ENCODE measurements around the gene SPTAN1.
A peak's percentile ranks its signal among the peaks of the same experiment; 100 is the strongest.

The SPTAN1 gene

DNA sequence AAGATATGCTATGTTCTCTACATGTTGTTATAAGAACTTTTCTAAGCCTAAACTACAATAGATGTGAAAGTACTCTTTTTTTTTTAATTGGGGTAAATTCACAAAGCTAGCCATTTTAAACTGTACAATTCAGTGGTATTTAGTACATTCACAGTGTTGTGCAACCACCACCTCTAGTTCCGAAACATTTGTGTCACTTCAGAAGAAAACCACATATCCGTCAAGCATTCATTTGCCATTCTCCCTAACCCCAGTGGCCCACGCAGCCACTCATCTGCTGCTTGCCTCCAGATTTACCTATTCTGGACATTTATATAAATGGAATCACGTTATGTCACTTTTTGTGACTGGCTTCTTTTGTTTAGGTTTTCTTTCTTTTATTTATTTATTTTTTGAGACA is 43.1 kb downstream of the SPTAN1 start:
- Mint-ChIP-seq H3K27ac (no peak overlapping the region), H3K4me3 (no peak overlapping the region), H3K4me1 (no peaks in the 10 kb centered on the region), H3K36me3 (peaks cover 38 to 56% of the 10 kb centered on the region in 2 donors), H3K9me3 (no peaks in the 10 kb centered on the region), H3K27me3 (no peaks in the 10 kb centered on the region)
- ATAC-seq (replicated peaks) (no peak), DNase-seq (no peak)

DNA sequence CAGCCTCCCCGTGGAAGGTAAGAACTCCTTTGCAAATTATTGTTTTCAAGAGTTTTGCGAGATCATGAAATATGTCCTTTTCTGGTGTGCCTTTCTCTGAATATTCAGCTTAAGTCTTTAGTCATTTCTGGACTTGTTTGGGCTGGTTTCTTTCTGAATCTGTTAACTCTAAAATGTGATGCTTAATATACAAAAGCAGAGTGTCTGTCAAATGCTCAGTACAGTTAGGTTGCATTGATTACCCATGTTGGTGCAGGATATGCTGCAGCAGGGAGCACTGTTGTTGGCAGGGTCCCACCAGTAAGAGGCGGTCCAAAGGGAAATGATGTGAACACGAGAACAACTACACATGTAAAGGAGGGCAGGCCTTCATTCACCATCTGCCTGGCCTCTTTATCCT is 47.7 kb downstream of the SPTAN1 start:
- peaks cover 43 to 59% of the 10 kb centered on the region in 2 donors for H3K36me3 Mint-ChIP-seq
- DNase-seq (no peak), ATAC-seq (replicated peaks) (no peak)
- no peaks in the 10 kb centered on the region for H3K9me3 Mint-ChIP-seq
- H3K4me1 Mint-ChIP-seq, result no peaks in the 10 kb centered on the region
- H3K4me3 Mint-ChIP-seq, result no peak overlapping the region
- H3K27me3 Mint-ChIP-seq, result no peaks in the 10 kb centered on the region
- H3K27ac Mint-ChIP-seq, result no peak overlapping the region

DNA sequence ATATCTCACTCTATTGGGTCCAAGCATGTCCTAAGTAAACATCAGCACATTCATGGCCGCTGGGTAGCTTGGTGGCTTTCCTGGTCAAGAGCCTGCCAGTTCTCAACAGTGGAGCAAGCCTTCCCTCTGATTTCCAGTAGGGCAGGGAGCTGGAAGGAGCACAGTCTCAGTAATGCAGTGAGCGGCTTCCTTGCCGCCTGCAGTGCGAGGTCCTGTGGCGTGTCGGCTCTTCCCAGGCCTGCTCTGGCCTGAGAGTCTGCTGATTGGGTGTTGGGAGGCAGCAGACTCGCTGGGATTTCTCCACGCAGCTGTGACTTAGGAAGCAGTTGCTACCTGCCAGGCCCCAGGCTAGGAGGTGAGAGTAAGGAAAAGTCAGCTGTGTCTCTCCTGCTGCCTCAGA is 51.3 kb downstream of the SPTAN1 start:
- no peaks in the 10 kb centered on the region for H3K9me3 Mint-ChIP-seq
- no peaks in the 10 kb centered on the region for H3K4me1 Mint-ChIP-seq
- H3K4me3 Mint-ChIP-seq, result no peak overlapping the region
- H3K36me3 Mint-ChIP-seq, result peaks cover 46 to 58% of the 10 kb centered on the region in 2 donors
- H3K27me3 Mint-ChIP-seq, result no peaks in the 10 kb centered on the region
- no peak overlapping the region for H3K27ac Mint-ChIP-seq
- ATAC-seq (replicated peaks) (no peak), DNase-seq (no peak)

DNA sequence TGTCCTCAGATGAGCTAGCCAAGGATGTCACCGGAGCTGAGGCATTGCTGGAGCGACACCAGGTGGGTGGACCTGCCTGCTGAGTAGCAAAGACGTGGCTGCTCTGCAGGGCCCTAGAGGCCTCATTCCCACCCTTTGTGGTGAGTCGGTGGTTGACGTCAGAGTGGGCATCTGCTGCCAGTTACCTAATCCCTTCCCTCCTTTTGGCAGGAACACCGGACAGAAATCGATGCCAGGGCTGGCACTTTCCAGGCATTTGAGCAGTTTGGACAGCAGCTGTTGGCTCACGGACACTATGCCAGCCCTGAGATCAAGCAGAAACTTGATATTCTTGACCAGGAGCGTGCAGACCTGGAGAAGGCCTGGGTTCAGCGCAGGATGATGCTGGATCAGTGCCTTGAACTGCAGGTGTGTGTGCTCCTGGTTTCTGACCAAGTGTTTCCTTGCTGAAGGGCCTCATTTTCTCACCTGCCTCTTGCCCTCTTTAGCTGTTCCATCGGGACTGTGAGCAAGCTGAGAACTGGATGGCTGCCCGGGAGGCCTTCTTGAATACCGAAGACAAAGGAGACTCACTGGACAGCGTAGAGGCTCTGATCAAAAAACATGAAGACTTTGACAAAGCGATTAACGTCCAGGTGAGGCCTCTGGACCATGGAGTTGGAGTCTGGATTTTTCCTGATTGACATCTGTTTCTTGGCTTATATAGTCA is 55.4 kb downstream of the SPTAN1 start:
- no peaks in the 10 kb centered on the region for H3K27me3 Mint-ChIP-seq
- peaks cover 43 to 56% of the 10 kb centered on the region in 2 donors for H3K36me3 Mint-ChIP-seq
- no peak for DNase-seq
- H3K4me3 Mint-ChIP-seq, result no peak overlapping the region
- H3K27ac Mint-ChIP-seq, result no peak overlapping the region
- H3K9me3 Mint-ChIP-seq, result no peaks in the 10 kb centered on the region
- no peaks in the 10 kb centered on the region for H3K4me1 Mint-ChIP-seq
- no peak for ATAC-seq (replicated peaks)

DNA sequence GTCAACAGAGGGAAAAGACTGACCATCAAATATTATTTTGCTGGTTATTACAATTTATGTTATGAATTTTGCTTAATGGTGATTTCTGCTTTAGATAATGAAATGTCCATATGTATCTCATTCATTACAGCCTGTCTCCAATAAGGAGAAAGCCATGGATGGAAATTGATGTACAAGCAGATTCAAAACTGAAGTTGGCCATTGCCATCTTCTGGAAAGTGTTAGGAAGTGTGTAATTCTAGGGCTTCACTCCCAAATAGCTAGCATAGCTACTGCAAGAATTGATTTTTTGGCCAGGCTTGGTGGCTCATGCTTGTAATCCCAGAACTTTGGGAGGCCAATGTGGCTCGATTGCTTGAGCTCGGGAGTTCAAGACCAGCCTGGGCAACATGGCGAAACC is 58.5 kb downstream of the SPTAN1 start:
- no peak for DNase-seq
- Mint-ChIP-seq H3K4me3 (no peak overlapping the region), H3K27ac (no peak overlapping the region)

DNA sequence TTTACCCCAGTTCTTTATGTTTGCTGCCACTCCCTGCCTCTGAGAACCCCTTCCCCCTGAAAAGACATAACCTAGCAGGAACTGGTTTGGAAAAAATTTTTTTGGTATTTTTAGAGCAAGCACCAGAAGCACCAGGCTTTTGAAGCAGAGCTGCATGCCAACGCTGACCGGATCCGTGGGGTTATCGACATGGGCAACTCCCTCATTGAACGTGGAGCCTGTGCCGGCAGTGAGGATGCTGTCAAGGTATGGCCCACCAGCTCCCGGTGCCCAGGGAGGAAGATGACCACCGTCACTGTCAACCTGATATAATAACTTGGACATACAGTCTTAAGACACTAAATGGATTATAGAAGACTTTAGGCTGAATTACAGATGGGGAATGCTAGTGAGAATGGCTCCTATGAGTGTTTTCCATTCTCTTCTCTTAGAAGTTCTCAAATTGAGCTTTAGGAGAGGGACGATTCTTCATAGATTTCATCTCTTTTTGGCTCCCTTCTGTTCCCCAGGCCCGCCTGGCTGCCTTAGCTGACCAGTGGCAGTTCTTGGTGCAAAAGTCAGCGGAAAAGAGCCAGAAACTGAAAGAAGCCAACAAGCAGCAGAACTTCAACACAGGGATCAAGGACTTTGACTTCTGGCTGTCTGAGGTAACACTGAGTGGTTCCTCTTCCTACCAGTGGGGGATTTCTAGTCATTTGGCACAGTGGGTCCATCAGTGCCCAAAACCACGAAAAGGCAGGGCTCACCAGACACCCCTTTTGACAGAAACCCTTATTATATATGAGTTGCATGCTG is 59.4 kb downstream of the SPTAN1 start:
- Mint-ChIP-seq H3K27ac (peak overlapping the region; percentile 16), H3K4me1 (no peaks in the 10 kb centered on the region), H3K4me3 (no peak overlapping the region), H3K9me3 (no peaks in the 10 kb centered on the region), H3K27me3 (no peaks in the 10 kb centered on the region), H3K36me3 (peaks cover 40 to 57% of the 10 kb centered on the region in 2 donors)
- DNase-seq (no peak), ATAC-seq (replicated peaks) (no peak)

More for the DNA sequence above, 58.5 kb downstream of the SPTAN1 start:
- Mint-ChIP-seq H3K4me1 (no peaks in the 10 kb centered on the region), H3K36me3 (peaks cover 42 to 55% of the 10 kb centered on the region in 2 donors), H3K27me3 (no peaks in the 10 kb centered on the region), H3K9me3 (no peaks in the 10 kb centered on the region)
- no peak for ATAC-seq (replicated peaks)

DNA sequence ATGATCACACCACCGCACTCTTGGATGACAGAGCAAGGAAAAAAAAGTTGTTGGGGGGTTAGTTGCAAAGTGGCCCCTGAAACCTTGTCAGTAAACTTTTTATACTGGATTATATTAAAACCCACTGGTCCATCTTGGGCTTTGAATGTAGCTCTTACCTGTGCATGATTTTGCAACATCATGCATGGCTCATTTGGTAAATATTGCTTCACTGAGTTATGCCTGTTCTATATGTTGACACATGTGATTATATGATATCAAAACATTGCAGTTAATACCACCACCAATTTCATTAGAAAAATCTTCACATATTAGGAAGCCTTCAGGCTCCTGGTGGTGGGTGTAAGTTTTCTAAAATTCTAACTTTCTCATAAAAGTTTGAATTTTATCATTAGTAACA is 62.3 kb downstream of the SPTAN1 start:
- Mint-ChIP-seq H3K36me3 (peaks cover 37 to 54% of the 10 kb centered on the region in 2 donors), H3K27ac (no peak overlapping the region), H3K9me3 (no peaks in the 10 kb centered on the region), H3K27me3 (no peaks in the 10 kb centered on the region), H3K4me1 (no peaks in the 10 kb centered on the region), H3K4me3 (no peak overlapping the region)
- DNase-seq (no peak), ATAC-seq (replicated peaks) (no peak)

DNA sequence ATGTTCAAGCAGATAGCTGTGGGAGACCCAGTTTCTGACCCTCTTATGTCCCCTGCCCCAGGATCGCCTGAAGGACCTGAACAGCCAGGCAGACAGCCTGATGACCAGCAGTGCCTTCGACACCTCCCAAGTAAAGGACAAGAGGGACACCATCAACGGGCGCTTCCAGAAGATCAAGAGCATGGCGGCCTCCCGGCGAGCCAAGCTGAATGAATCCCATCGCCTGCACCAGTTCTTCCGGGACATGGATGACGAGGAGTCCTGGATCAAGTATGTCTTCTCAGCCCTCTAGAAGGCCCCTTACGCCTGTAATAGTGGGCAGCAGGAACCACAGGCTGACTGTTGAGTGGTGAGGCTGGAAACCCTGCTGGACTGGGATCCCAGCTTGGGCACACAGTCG is 63.2 kb downstream of the SPTAN1 start:
- Mint-ChIP-seq H3K36me3 (peaks cover 39 to 53% of the 10 kb centered on the region in 2 donors), H3K4me3 (no peak overlapping the region), H3K9me3 (no peaks in the 10 kb centered on the region), H3K4me1 (no peaks in the 10 kb centered on the region), H3K27me3 (no peaks in the 10 kb centered on the region), H3K27ac (no peak overlapping the region)
- no peak for ATAC-seq (replicated peaks)
- DNase-seq, result no peak

DNA sequence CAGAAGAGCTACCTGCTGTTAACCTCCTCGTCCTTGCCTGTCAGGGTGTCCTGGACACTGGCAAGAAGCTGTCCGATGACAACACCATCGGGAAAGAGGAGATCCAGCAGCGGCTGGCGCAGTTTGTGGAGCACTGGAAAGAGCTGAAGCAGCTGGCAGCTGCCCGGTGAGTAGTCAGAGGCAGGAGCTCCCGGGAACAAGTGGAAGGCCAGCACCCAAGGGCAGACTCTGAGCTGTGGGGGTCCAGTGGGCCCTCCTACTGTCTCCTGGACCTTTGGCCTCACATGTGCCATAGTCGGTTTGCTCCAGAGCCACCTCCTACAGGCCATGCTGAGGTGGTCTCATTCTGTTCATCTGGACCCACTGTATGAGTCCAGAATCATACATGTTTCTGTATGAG is 65.6 kb downstream of the SPTAN1 start:
- no peak overlapping the region for H3K27ac Mint-ChIP-seq
- peaks cover 32 to 52% of the 10 kb centered on the region in 2 donors for H3K36me3 Mint-ChIP-seq

DNA sequence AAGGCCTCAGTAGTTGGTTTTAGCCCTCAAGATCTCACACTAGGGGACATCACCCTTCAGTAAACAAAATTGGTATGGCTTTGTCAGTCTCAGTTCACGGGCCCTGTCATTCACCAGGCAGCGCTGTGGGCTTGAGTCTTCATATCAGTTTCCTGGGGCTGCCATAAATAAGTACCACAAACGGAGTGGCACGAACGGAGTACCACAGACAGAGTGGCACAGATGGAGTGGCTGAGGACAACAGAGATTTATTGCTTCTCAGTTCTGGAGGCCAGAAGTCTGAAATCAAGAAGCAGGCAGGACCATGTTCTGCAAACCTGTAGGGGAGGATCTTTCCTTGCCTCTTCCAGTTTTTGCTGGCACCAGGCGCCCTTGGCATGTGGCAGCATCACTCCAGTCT is 66.7 kb downstream of the SPTAN1 start:
- no peak overlapping the region for H3K27ac Mint-ChIP-seq
- H3K9me3 Mint-ChIP-seq, result no peaks in the 10 kb centered on the region

More for the DNA sequence above, 65.6 kb downstream of the SPTAN1 start:
- no peaks in the 10 kb centered on the region for H3K27me3 Mint-ChIP-seq
- H3K4me1 Mint-ChIP-seq, result no peaks in the 10 kb centered on the region
- ATAC-seq (replicated peaks) (no peak), DNase-seq (no peak)
- H3K9me3 Mint-ChIP-seq, result no peaks in the 10 kb centered on the region
- no peak overlapping the region for H3K4me3 Mint-ChIP-seq

DNA sequence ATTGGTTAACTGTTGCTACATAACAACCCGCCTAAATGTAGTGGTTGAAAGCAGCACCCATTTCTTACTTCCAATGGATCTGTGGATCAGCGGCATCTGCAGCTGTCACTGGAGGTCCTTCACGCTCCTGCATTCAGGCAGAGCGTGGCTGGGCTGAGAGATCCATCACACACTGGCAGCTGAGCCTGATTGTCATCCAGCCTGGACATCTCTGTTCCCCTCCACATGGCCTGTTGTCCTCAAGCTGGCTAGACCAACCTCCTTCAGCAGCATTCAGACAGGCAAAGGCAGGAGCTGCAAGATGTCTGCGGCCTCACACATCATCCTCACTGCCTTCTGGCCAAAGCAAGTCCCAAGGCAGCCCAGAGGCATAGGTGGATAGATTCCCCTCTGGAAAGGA is 67.4 kb downstream of the SPTAN1 start:
- Mint-ChIP-seq H3K4me3 (no peak overlapping the region), H3K27me3 (no peaks in the 10 kb centered on the region), H3K36me3 (peaks cover 23 to 51% of the 10 kb centered on the region in 2 donors), H3K9me3 (no peaks in the 10 kb centered on the region), H3K27ac (no peak overlapping the region), H3K4me1 (no peaks in the 10 kb centered on the region)
- DNase-seq (no peak), ATAC-seq (replicated peaks) (no peak)

More for the DNA sequence above, 66.7 kb downstream of the SPTAN1 start:
- Mint-ChIP-seq H3K4me1 (no peaks in the 10 kb centered on the region), H3K4me3 (no peak overlapping the region), H3K36me3 (peaks cover 26 to 45% of the 10 kb centered on the region in 2 donors), H3K27me3 (no peaks in the 10 kb centered on the region)
- ATAC-seq (replicated peaks) (no peak), DNase-seq (no peak)

DNA sequence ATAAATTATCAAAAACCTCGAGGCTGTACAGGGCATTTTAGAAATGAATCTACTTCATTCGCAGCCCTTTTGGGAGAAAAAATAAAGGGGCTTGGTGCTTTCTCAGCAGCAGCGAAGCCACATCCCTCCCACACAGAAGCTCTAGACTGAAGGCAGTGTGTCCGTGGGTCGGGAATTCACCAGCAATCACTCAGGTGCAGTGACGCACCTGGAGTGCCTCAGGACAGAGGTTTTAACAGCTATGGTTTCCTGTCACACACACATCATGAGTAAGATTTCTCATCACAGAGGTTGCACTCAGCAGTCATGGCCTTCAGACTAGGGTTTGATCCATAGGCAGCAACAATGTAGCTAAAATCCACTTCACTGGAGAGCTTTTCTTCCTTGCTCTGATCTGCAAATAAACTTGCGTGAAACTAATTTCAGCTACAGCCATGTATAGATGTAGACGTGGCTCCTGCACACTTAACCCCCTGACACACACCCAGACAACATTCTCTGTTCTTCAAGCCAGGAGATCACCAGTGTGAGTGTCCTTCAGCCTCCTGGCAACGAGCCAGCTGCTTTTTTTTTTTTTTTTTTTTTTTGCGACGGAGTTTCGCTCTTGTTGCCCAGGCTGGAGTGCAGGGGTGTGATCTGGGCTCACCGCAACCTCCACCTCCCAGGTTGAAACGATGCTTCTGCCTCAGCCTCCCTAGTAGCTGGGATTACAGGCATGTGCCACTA is 69.5 kb downstream of the SPTAN1 start:
- Mint-ChIP-seq H3K4me1 (no peaks in the 10 kb centered on the region), H3K36me3 (peaks cover 39 to 57% of the 10 kb centered on the region in 2 donors), H3K27ac (no peak overlapping the region), H3K27me3 (no peaks in the 10 kb centered on the region), H3K4me3 (no peak overlapping the region), H3K9me3 (no peaks in the 10 kb centered on the region)
- no peak for DNase-seq
- no peak for ATAC-seq (replicated peaks)

DNA sequence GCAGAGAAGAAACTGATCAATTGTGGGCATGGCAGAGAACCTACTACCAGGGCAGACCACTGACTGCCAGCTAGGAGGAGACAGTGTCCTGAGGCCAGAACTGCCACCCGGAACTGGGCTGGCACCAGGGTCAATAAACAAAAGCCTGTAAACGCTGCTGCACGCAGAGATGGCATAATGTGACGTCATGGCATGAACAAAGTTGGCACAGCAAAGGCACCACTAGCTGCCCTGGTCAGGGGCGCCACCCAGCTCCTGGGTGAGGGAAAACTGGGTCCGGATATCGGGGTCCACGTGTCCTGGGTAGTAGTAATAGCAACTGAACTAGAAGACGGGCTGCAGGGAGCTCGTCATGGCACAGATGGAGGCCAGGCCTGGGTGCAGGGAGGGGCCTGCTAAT is 72.2 kb downstream of the SPTAN1 start:
- Mint-ChIP-seq H3K4me3 (no peak overlapping the region), H3K36me3 (peaks cover 37 to 60% of the 10 kb centered on the region in 2 donors), H3K27ac (no peak overlapping the region), H3K4me1 (no peaks in the 10 kb centered on the region), H3K9me3 (no peaks in the 10 kb centered on the region), H3K27me3 (no peaks in the 10 kb centered on the region)
- ATAC-seq (replicated peaks) (no peak), DNase-seq (no peak)

DNA sequence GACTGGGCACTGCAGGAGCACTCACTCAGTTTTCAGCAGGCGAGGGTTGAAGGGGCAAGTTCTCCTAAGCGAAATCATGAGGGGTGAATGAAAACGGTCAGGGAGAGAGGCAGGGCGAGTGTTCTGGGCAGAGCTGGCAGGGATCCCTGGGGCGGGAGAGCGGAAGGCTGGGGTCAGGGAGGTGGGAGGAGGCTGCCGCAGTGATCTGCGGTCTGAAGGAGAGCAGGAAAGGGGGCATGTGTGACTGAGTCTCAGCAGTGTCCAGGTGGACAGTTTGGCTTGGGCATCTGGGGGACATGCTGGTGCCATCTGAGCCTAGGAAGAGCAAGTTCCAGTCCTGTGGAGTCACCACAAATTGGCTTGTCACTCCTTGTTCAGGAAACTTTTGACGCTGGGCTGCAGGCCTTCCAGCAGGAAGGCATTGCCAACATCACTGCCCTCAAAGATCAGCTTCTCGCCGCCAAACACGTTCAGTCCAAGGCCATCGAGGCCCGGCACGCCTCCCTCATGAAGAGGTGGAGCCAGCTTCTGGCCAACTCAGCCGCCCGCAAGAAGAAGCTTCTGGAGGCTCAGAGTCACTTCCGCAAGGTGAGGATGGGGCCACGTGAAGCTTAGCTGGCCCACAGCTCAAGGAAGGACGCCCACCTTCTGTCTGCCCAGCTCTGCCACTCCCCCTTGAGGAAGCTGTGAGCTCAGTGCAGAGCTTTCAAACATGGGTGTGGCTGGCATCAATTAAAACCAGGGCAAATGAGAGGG is 73.2 kb downstream of the SPTAN1 start:
- no peak overlapping the region for H3K4me3 Mint-ChIP-seq
- no peak for DNase-seq
- no peak for ATAC-seq (replicated peaks)
- H3K27me3 Mint-ChIP-seq, result no peaks in the 10 kb centered on the region
- H3K36me3 Mint-ChIP-seq, result peaks cover 35 to 64% of the 10 kb centered on the region in 2 donors
- no peaks in the 10 kb centered on the region for H3K4me1 Mint-ChIP-seq
- H3K9me3 Mint-ChIP-seq, result no peaks in the 10 kb centered on the region
- H3K27ac Mint-ChIP-seq, result peak overlapping the region; percentile 75
